Adrenal gland (tissue), 5 donors: ENCODE measurements around the gene TOR2A.

ENCODE experiments used
- POLR2A ChIP-seq, 2 donors: fragments of 450-650 bp; IDR thresholded peaks; one replicate each; pipeline ENCODE4 v1.6.1; 2017; ENCODE audit warnings: antibody characterized with exemption in 2 of 2, mild to moderate bottlenecking in 2 of 2, moderate library complexity in 1 of 2
- TF ChIP-seq, protein P1 (sequence below), 6 experiments: fragments of 450-650 bp in 4 of 6; fragments of 200-600 bp in 2 of 6; sonication (generic) in 1 of 6; IDR thresholded peaks; 1 replicate in 5 of 6; 2 replicates in 1 of 6; pipeline versions ENCODE4 v1.5.1 to v1.8.0; 2016 to 2021; ENCODE audit warnings: antibody characterized with exemption in 6 of 6, mild to moderate bottlenecking in 2 of 6, moderate library complexity in 1 of 6
- donor health status: DM: no; HTN: no; CAD: no.

DNA sequence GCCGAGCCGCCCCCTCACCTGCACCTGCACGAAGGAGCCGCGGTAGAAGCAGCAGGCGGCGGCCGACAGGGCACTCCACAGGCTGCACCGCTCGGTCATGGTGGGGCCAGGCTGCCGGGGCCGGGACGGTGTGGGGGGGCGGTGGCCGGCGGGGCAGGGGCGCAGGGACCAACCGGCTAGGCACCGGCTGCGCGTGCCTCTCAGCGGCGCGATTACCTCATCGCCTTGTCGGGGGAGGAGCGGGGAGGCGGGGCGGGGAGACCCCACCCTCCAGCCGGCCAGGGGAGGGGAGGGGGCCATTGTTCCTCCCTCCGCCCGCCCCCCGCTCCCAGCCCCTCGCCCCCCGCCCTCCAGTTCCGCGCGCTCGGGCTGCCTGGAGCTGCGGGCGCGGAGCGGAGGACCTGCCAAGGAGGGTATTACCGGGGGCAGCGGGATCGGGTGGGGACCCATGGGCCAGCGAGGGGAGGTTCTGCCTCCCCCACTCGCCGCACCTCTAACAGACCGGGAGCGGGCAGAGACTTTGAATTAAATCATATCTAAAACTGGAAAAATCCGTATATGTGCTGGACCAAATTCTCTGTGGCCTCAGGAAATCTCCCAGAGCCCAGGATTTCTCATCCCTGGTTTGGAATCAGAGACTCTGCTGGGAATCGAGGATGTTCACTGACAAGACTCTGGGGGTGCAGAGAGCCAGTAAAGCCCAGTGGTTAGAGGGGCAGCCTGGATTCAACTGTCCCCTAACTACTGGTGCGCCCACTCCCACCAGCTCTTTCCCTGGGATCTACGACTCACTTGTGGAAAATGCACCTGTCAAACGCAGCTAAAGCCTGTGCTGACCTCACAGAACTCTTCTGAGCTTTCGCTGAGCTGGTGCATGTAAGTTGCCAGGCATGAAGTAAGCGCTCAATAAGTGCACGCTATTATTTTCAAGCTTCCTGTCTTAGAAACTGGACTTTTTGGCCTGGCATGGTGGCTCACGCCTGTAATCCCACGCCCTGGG is 20.3 kb upstream of the TOR2A start:
- no peak for TF ChIP-seq POLR2A (IDR thresholded peaks at IDR 0.05)
- TF ChIP-seq, protein P1, sequence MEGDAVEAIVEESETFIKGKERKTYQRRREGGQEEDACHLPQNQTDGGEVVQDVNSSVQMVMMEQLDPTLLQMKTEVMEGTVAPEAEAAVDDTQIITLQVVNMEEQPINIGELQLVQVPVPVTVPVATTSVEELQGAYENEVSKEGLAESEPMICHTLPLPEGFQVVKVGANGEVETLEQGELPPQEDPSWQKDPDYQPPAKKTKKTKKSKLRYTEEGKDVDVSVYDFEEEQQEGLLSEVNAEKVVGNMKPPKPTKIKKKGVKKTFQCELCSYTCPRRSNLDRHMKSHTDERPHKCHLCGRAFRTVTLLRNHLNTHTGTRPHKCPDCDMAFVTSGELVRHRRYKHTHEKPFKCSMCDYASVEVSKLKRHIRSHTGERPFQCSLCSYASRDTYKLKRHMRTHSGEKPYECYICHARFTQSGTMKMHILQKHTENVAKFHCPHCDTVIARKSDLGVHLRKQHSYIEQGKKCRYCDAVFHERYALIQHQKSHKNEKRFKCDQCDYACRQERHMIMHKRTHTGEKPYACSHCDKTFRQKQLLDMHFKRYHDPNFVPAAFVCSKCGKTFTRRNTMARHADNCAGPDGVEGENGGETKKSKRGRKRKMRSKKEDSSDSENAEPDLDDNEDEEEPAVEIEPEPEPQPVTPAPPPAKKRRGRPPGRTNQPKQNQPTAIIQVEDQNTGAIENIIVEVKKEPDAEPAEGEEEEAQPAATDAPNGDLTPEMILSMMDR (IDR thresholded peaks at IDR 0.05) = no peak
